ENCODE results near the gene FBXW8.

Gene FBXW8

GRCh38 chr12:117046425-117046824 lies 135.7 kb downstream of the FBXW8 start:
- no peak overlapping the region for H3K4me3 ChIP-seq (ENCODE audit: low read depth, low read length)
- no peak for TF ChIP-seq CTCF (IDR thresholded peaks at IDR 0.05; ENCODE audit: low read depth, low read length)

GRCh38 chr12:117046861-117047530 lies 136.2 kb downstream of the FBXW8 start:
- H3K4me3 ChIP-seq (ENCODE audit: low read depth, low read length) = no peak overlapping the region
- TF ChIP-seq CTCF (IDR thresholded peaks at IDR 0.05; ENCODE audit: low read depth, low read length) = no peak

- TF ChIP-seq CTCF (IDR thresholded peaks at IDR 0.05; ENCODE audit: low read depth, low read length) = no peak
- no peak overlapping the region for H3K4me3 ChIP-seq (ENCODE audit: low read depth, low read length)
Measured at GRCh38 chr12:117047810-117048584, 137.2 kb downstream of the FBXW8 start.

GRCh38 chr12:117048585-117048904 lies 137.8 kb downstream of the FBXW8 start:
- TF ChIP-seq CTCF (IDR thresholded peaks at IDR 0.05; ENCODE audit: low read depth, low read length) = no peak
- H3K4me3 ChIP-seq (ENCODE audit: low read depth, low read length) = no peak overlapping the region

GRCh38 chr12:117049295-117049694 lies 138.5 kb downstream of the FBXW8 start:
- no peak for TF ChIP-seq CTCF (IDR thresholded peaks at IDR 0.05; ENCODE audit: low read depth, low read length)
- H3K4me3 ChIP-seq (ENCODE audit: low read depth, low read length) = no peak overlapping the region

- no peak overlapping the region for H3K4me3 ChIP-seq (ENCODE audit: low read depth, low read length)
- TF ChIP-seq CTCF (IDR thresholded peaks at IDR 0.05; ENCODE audit: low read depth, low read length) = no peak
Measured at GRCh38 chr12:117050060-117050459, 139.3 kb downstream of the FBXW8 start.

- H3K4me3 ChIP-seq (ENCODE audit: low read depth, low read length) = no peak overlapping the region
- no peak for TF ChIP-seq CTCF (IDR thresholded peaks at IDR 0.05; ENCODE audit: low read depth, low read length)
Measured at GRCh38 chr12:117051380-117051779, 140.6 kb downstream of the FBXW8 start.

All from WI38 (cell line).